T1000 (cell line): ENCODE data around the gene SUCLA2.
"Not testable (repeated sequence)": the region's sequence is repeated elsewhere in the genome, so short reads cannot be mapped to it uniquely, and the experiment has no call there.

Experiments used
- DNase-seq: peaks from one replicate; lab custom pipeline; 2025; ENCODE audit warnings: mixed read lengths; lab: John Stamatoyannopoulos, UW

Gene SUCLA2

DNA sequence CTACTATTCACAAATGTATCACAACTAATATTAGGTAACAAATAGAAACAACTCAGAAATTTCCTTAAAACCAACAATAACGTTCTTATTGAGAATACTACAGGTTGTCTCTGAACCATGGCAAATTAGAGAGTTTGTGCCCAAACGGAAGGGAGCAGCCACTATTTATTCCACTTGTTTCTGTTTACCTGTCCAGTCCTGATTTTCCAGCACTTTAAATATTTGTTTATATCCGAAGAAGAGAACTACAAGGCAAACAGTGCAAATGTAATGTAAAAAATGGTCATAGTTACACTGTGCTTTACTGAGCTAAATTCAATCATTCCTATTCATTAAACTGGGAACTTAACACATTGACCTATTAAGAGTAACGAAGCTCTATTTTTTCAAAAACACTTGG is 9.2 kb downstream of the SUCLA2 start:
- DNase-seq, result no peak

GRCh38 chr13:47990920-47991466 is 10.1 kb downstream of the SUCLA2 start:
- no peak for DNase-seq

DNA sequence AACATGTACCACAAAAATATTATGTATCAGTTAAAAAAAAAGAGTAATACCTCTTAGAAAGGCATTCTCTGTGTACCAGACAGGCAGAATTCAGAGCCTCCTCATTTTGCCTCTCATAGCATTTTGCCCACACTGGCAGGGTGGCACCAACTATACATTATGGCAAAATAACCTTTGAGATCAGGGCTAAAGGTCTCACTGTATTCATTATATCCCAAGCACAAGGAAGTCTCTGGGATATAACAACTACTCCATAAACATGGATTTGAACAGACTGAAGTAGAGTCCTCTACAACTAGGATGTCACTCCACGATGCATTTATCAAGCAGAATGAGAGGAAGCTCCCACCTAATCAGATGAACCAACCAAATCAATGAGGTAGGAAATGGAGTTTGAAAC is 10.6 kb downstream of the SUCLA2 start:
- no peak for DNase-seq

- DNase-seq, result no peak
Measured at GRCh38 chr13:47983070-47983469, 18.0 kb downstream of the SUCLA2 start.

DNA sequence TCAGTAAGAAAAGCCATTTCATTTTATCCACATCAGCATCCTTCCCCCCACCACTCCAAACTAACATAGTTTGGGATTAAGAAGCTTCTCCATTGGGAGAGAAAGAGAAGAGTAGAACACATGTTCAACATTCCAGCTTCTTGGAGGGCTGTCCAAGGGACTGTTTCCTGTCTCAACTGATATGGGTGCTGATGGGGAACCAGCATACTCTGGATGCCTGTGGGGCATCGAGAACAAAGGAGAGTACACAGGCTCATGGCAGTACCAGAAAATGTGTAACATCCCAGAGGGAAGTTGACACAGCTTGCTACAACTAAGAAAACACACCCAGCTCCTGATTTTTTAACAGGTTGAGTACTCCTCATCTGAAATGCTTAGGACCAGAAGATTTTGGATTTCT is 24.7 kb downstream of the SUCLA2 start:
- no peak for DNase-seq

DNA sequence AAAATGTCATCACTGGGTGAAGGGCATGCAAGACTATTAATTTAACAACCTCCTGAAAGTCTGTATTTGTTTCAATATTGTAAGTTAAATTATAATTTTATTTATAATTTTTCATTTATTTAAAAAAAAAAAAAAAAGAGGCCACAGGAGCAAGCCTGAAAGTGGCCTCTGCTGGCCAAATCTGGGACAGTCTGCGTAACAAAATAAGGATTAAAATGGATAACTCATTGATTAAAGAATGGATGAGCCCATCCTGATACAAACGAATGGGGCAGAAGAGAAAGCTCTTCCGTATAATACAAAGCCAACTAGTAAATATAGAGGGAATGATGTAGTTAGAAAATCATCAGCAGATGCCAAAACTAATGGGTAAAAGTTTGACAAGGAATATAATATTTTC is 36.2 kb downstream of the SUCLA2 start:
- no peak for DNase-seq

DNA sequence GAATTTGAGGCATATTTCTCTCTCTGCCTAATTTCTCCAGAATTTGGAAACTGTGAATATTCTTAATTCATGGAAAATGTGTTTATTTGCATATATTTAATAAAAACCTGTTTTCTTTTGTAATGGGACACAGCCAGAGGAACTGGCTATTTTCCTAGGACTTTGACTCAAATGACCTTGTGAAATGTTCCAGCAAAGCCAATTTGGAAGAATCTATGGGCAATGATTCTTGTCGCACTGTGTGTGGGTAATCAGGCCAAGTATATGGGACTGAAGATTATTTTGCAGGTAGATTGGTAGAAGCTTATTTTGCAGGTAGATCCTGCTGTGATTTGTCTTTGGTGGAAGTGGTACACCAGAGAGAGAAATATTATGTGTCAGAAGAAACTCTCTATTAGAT is 38.8 kb downstream of the SUCLA2 start:
- DNase-seq, result no peak

DNA sequence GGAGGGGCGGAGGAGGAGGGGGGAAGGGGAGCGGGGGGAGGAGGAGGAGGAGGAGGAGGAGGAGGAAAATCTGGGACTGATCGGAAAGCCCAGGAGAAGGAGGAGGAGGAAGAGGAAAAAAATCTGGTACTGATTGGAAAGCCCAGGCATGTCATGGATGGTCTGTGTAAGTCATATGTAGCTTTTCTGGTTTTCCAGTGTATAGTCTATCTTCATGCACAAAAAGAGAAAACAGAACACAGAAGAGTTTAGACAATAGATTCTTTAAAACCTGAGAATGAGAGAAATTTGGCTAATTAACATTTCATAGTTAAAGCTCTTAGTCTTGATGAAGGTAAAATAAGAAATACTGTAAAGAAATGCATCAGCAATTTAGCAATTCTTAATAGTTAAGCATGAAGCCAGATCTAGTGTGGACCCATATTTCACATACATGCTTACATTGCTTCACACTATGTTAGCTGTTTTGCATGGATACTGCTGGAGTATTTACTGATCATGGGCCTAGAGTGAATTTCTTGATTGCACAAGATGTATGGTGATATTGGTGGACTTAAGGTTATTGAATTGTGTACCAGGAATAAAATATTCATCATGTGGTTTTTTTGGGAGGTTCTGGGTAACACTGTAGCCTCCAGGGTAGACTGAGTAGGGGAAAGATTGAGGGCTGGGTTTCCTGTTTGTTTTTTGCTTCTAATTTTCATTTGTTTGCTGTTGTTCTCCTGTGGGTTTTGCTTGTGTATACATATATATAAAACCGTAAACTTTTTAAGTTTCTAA is 41.4 kb downstream of the SUCLA2 start:
- no peak for DNase-seq

GRCh38 chr13:47957073-47957472 is 44.0 kb downstream of the SUCLA2 start:
- DNase-seq, result no peak

DNA sequence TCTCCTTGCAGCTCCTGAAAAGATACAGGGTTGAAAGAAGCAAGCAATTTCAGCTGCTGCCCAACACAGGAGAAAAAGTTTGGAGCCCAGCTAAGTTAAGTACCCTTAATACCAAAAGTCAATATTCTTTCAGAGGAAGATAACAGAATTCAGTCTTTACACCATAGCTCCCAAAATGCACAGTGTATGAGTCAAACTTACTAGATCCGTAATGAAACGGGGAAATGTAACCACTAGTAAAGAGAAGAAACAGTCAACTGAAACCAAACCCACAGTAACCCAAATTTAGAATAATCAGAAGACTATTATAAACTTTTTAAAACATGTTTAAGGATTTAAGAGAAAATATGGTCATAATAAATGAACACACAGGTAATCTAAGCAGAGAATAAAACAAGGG is 45.2 kb downstream of the SUCLA2 start:
- DNase-seq, result no peak

DNA sequence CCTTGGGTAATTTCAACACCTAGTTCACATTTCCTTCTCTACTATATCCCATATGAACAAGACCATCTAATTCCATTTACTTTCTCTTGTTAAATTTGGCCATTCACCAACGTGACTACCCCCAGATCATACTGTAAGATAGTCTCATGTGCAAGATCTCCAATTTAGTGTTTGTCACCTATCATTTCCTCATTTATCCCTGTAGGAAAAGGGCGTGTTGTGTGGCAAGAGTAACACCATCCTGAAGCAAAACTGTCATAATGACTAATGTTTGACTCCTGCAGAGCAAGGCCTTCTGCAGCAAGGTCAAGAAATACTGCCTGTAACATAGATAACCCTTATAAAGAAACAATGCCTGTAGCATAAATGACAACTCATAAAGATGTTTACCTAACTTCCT is 51.3 kb downstream of the SUCLA2 start:
- DNase-seq, result no peak

GRCh38 chr13:47945738-47946137 is 55.3 kb downstream of the SUCLA2 start:
- no peak for DNase-seq

DNA sequence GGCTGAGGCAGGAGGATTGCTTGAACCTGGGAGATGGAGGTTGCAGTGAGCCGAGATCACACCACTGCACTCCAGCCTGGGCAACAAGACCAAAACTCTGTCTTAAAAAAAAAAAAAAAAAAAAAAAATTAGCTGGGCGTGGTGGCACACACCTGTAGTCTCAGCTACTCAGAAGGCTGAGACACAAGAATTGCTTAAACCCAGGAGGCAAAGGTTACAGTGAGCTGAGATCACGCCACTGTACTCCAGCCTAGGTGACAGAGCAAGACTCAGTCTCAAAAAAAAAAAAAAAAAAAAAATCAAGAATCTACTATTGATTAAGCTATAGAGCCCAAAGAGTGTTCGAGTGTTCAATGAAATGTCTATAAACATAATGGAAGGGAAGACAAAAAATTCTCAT is 55.9 kb downstream of the SUCLA2 start:
- DNase-seq, result not testable (repeated sequence)

DNA sequence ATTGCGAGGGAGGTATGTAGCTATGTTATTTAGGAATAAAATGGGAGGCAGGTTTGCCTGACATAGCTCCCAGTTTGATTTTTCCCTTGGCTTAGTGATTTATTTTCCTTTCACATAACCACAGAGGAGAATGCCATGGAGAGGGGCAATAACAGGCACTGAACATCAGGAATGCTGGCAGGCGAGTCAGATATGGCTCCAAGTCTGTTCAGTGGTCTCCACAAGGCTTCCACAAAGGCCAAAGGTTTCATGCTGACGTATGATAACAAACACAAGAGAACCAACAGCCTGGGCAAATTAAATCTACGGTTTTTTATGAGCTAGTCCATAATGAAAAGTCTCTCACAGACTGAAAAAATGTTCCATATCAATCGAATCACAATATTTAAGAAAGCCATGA is 66.7 kb downstream of the SUCLA2 start:
- DNase-seq, result no peak

DNA sequence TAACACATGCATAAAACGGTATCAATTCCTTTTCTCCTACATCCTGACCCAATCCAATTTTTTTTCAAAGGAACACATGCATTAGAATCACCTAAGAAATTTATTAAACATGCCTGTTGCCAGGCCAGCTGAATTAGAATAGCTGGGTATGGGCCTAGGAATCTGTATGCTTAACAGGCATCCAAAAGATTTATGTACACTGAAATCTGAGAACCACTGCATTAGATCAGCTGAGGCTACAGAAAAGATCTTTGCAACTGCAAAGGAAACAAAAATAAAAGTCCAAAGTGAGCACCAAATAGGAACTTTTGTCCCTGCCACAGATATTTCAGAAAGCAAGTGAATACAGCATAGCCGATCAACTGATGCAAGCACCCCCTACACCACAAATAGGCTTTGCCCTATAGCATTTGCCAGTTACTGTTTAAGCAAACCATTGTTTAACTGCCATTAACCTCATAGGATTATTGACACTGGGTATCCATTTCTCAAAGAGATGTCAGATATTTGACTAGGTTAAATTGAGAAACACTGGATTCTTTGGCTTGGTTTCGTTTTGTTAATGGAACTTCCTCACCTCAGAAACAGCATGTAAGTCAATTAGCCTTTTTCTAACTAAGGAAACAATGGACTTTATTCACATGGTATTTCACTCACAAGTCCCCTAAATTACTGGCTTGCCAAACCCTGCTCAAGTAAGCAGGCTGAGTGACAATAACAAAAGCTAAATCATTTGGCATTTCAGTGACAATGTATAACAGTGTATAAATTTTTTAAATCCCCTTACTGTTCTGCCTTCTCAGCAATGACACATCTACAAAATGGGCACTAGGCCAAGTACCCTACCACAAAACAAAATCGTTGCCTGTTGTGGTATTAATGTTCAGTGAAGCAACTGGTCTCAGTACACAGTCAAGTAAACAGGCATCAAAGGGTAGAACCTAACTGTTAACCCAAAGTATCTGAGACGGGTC is 67.8 kb downstream of the SUCLA2 start:
- DNase-seq, result no peak

DNA sequence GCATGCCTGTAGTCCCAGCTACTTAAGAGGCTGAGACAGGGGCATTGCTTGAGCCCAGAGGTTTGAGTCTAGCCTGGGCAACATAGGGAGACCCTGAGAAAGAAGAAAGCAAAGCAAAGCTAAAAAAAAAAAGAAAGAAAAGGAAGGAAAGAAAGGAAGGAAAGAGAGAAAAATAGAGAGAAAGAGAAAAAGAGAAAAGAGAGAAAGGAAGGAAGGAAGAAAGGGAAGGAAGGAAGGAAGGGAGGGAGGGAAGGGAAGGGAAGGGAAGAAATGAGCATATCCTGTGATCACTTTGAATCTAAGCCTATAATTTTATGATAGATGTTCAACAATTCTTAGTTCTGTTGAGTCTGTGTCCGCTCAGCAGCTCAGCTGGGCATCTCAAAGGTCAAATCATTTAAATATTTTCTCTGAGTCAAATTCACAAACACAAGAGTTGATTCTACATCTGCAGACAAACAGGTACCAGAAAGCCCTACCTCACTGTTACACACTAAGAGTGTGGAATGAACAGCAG is 70.4 kb downstream of the SUCLA2 start:
- DNase-seq, result no peak

GRCh38 chr13:47929156-47929555 is 71.9 kb downstream of the SUCLA2 start:
- DNase-seq, result no peak

- DNase-seq, result no peak
Measured at GRCh38 chr13:47917022-47917574, 84.0 kb downstream of the SUCLA2 start.

- DNase-seq, result no peak
Measured at GRCh38 chr13:47908197-47908902, 92.7 kb downstream of the SUCLA2 start.

GRCh38 chr13:47904891-47905290 is 96.2 kb downstream of the SUCLA2 start:
- DNase-seq, result no peak

- DNase-seq, result no peak
Measured at GRCh38 chr13:47904241-47904640, 96.8 kb downstream of the SUCLA2 start.

DNA sequence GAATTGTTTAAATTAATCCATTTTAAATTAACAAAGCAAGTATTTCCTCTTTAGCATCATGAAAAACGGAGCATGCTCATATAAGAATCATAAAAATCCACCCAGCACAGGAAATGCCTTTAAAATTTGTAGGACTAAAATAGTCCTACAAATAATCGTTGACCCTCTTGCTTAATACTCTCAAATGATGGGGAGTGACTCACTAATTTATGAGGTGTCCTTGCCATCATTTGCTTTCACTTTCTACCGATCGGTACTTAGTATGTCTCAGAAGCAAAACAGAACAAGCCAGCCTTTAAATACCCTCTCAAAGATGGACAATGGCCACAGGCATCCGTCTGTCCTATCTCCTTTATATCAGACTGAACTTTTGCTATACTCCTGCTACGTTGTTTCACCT is 97.2 kb downstream of the SUCLA2 start:
- DNase-seq, result no peak
